Testis (tissue), 2 donors: ENCODE data around the gene FITM1.

Source experiments
- POLR2A ChIP-seq: fragments of 450-650 bp; IDR thresholded peaks from one replicate; pipeline ENCODE4 v1.6.1; 2017; ENCODE audit warnings: antibody characterized with exemption, mild to moderate bottlenecking, moderate library complexity
- TF ChIP-seq, protein P1 (sequence below), 3 experiments: fragments of 450-650 bp in 2 of 3; fragments of 200-600 bp in 1 of 3; sonication (generic) in 1 of 3; IDR thresholded peaks; one replicate each; pipeline ENCODE4 v1.5.1; 2016 to 2019; ENCODE audit warnings: antibody characterized with exemption in 3 of 3, mild to moderate bottlenecking in 2 of 3, moderate library complexity in 1 of 3

DNA sequence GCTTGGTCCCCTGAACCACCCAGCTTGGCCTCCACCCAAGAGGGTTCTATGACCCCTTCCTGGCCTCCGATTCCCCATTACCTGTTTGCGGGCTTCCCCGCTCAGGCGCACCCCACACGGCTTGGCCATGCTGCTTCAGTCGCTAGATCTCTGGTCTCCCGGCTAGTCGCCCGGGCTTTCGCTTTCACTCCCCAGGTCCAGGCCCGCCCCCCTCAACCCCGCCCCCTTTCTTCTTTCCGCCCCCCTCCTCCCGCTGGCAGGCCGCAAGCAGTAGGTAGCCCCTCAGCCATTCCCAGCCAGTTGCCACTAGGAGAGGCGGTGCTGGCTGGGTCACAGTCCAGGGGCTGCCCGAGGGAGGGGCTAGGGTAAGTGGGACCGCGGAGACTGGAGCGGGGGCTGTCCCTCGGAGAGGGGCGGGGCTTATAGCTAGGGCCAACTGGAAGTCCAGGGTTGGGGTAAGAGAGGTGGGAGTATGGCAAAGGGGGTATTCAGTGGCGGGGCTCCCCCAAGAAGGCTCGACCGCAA lies 16.1 kb downstream of the FITM1 start, which contains the start of gene PSME2:
- TF ChIP-seq, protein P1, sequence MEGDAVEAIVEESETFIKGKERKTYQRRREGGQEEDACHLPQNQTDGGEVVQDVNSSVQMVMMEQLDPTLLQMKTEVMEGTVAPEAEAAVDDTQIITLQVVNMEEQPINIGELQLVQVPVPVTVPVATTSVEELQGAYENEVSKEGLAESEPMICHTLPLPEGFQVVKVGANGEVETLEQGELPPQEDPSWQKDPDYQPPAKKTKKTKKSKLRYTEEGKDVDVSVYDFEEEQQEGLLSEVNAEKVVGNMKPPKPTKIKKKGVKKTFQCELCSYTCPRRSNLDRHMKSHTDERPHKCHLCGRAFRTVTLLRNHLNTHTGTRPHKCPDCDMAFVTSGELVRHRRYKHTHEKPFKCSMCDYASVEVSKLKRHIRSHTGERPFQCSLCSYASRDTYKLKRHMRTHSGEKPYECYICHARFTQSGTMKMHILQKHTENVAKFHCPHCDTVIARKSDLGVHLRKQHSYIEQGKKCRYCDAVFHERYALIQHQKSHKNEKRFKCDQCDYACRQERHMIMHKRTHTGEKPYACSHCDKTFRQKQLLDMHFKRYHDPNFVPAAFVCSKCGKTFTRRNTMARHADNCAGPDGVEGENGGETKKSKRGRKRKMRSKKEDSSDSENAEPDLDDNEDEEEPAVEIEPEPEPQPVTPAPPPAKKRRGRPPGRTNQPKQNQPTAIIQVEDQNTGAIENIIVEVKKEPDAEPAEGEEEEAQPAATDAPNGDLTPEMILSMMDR (IDR thresholded peaks at IDR 0.05) = no peak
- TF ChIP-seq POLR2A = no peak
